K562 (cell line): ENCODE measurements around the gene SP100. TPM values are rescaled to one million over a fixed set of nuclear protein-coding genes. Genes with fewer than 3 reads are reported as not detected.
A peak's percentile ranks its signal among the peaks of the same experiment; 100 is the strongest.

ENCODE experiments used
- RREB1 ChIP-seq: fragments of 250-450 bp; sonication (Bioruptor Pico); IDR thresholded peaks from 2 replicates; pipeline ENCODE4 v1.4.0; 2020
- U2AF1 ChIP-seq: fragments of 200-400 bp; formaldehyde crosslinking; optimal IDR thresholded peaks from 2 replicates; pipeline ENCODE3; 2017; ENCODE audit warnings: mild to moderate bottlenecking, low read depth, low read length, moderate library complexity
- ZBTB12 ChIP-seq: fragments of 250-450 bp; sonication (Bioruptor Pico); IDR thresholded peaks from 2 replicates; pipeline ENCODE4 v1.4.0; 2020
- polyA plus RNA-seq, 8 experiments: library from polyadenylated mRNA; depleted of rRNA in 4 of 8; stranded (reverse) in 5 of 8; unstranded in 3 of 8; fragments of >200 nt; fragmentation: Nextera tagmentation in 2 of 8; fragmentation: Illumina TruSeq in 1 of 8; extraction: Ambion mirVana in 2 of 8; extraction: Trizol in 1 of 8; gene quantifications; 2 replicates each; pipeline versions ENCODE4 v1.2.1 to v1.2.3, GENCODE V29; 2011 to 2014; ENCODE audit warnings: inconsistent platforms in 1 of 8, missing spikeins in 1 of 8
- total RNA-seq, 7 experiments: library from RNA; depleted of rRNA in 6 of 7; stranded (reverse); fragments of >200 nt in 6 of 7; fragmentation: Illumina TruSeq in 2 of 7; extraction: Trizol in 2 of 7; gene quantifications; 2 replicates each; pipeline versions ENCODE4 v1.2.1 to v1.2.3, GENCODE V29; 2011 to 2021; ENCODE audit warnings: low replicate concordance in 1 of 7
- TF ChIP-seq, protein P1 (sequence below): fragments of 450-650 bp; IDR thresholded peaks from 2 replicates; pipeline ENCODE4 v1.6.1; 2016; ENCODE audit warnings: mild to moderate bottlenecking, moderate library complexity

SP100 gene
- total and polyA plus RNA-seq, 9 of the 15 experiments (the other 6 are each of a cell fraction or from before 2014, with no cell fraction given) = 19.2 to 39.2 (median 34.6) TPM

GRCh38 chr2:230411570-230412370 is 4.2 kb upstream of the SP100 start (continued):
- TF ChIP-seq, protein P1, sequence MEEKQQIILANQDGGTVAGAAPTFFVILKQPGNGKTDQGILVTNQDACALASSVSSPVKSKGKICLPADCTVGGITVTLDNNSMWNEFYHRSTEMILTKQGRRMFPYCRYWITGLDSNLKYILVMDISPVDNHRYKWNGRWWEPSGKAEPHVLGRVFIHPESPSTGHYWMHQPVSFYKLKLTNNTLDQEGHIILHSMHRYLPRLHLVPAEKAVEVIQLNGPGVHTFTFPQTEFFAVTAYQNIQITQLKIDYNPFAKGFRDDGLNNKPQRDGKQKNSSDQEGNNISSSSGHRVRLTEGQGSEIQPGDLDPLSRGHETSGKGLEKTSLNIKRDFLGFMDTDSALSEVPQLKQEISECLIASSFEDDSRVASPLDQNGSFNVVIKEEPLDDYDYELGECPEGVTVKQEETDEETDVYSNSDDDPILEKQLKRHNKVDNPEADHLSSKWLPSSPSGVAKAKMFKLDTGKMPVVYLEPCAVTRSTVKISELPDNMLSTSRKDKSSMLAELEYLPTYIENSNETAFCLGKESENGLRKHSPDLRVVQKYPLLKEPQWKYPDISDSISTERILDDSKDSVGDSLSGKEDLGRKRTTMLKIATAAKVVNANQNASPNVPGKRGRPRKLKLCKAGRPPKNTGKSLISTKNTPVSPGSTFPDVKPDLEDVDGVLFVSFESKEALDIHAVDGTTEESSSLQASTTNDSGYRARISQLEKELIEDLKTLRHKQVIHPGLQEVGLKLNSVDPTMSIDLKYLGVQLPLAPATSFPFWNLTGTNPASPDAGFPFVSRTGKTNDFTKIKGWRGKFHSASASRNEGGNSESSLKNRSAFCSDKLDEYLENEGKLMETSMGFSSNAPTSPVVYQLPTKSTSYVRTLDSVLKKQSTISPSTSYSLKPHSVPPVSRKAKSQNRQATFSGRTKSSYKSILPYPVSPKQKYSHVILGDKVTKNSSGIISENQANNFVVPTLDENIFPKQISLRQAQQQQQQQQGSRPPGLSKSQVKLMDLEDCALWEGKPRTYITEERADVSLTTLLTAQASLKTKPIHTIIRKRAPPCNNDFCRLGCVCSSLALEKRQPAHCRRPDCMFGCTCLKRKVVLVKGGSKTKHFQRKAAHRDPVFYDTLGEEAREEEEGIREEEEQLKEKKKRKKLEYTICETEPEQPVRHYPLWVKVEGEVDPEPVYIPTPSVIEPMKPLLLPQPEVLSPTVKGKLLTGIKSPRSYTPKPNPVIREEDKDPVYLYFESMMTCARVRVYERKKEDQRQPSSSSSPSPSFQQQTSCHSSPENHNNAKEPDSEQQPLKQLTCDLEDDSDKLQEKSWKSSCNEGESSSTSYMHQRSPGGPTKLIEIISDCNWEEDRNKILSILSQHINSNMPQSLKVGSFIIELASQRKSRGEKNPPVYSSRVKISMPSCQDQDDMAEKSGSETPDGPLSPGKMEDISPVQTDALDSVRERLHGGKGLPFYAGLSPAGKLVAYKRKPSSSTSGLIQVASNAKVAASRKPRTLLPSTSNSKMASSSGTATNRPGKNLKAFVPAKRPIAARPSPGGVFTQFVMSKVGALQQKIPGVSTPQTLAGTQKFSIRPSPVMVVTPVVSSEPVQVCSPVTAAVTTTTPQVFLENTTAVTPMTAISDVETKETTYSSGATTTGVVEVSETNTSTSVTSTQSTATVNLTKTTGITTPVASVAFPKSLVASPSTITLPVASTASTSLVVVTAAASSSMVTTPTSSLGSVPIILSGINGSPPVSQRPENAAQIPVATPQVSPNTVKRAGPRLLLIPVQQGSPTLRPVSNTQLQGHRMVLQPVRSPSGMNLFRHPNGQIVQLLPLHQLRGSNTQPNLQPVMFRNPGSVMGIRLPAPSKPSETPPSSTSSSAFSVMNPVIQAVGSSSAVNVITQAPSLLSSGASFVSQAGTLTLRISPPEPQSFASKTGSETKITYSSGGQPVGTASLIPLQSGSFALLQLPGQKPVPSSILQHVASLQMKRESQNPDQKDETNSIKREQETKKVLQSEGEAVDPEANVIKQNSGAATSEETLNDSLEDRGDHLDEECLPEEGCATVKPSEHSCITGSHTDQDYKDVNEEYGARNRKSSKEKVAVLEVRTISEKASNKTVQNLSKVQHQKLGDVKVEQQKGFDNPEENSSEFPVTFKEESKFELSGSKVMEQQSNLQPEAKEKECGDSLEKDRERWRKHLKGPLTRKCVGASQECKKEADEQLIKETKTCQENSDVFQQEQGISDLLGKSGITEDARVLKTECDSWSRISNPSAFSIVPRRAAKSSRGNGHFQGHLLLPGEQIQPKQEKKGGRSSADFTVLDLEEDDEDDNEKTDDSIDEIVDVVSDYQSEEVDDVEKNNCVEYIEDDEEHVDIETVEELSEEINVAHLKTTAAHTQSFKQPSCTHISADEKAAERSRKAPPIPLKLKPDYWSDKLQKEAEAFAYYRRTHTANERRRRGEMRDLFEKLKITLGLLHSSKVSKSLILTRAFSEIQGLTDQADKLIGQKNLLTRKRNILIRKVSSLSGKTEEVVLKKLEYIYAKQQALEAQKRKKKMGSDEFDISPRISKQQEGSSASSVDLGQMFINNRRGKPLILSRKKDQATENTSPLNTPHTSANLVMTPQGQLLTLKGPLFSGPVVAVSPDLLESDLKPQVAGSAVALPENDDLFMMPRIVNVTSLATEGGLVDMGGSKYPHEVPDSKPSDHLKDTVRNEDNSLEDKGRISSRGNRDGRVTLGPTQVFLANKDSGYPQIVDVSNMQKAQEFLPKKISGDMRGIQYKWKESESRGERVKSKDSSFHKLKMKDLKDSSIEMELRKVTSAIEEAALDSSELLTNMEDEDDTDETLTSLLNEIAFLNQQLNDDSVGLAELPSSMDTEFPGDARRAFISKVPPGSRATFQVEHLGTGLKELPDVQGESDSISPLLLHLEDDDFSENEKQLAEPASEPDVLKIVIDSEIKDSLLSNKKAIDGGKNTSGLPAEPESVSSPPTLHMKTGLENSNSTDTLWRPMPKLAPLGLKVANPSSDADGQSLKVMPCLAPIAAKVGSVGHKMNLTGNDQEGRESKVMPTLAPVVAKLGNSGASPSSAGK = peak; percentile 82
- no peak for TF ChIP-seq RREB1 (CRISPR knock-in tag)
- TF ChIP-seq U2AF1 = no peak
- no peak for TF ChIP-seq ZBTB12
